Measurements from ENCODE around the gene CCL4L2.
"Not testable (repeated sequence)": the region's sequence is repeated elsewhere in the genome, so short reads cannot be mapped to it uniquely, and the experiment has no call there.

GRCh38 chr17:36187943-36188665 lies 22.8 kb upstream of the CCL4L2 start:
- TF ChIP-seq MAX (CRISPR knock-in tag; IDR thresholded peaks at IDR 0.05); CTCF (IDR thresholded peaks at IDR 0.05); USF2 (CRISPR knock-in tag; IDR thresholded peaks at IDR 0.05): not testable (repeated sequence)
